ENCODE results near the gene NUB1.

The NUB1 gene

DNA sequence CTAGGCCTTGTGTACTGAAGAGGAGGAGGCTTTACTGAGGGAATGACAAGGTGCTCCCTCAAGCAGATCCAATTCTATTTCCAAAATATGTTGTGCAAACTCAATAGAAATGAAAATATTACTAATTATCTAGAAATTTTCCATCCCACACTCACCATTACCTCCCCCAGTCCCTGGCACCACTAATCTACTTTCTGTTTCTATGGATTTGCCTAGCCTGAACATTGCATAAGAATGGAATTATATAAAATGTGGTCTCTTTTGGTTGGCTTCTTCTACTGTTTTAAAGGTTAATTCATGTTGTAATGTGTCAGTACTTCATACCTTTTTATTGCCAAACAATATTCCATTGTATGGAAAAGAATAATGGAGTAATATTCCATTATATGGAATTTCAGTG lies 18.7 kb upstream of the NUB1 start:
- H3K4me3 ChIP-seq (ENCODE audit: low read length), result no peak overlapping the region
- no peak for TF ChIP-seq ZNF274 (IDR thresholded peaks at IDR 0.05; ENCODE audit: low read depth, low read length)

DNA sequence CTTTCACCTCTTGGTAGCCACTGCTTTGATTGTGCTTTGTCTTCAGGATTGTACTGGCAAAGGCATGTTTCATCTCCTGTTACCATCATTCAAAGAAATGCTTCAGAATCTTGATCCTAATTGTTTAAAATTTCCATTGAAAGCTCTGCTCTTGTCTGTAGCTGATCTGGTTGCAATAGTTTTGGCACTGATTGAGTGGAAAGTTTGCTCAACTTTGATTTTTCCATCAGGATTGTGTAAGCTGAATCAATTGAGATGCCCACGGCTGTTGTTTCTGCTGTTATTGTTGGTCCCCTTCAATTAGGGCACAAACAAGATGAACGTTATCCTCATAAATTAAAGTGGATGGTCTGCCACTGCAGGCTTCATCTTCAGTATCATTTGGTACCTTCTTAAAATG lies 14.6 kb upstream of the NUB1 start:
- no peak overlapping the region for H3K4me3 ChIP-seq (ENCODE audit: low read length)
- no peak for TF ChIP-seq ZNF274 (IDR thresholded peaks at IDR 0.05; ENCODE audit: low read depth, low read length)

DNA sequence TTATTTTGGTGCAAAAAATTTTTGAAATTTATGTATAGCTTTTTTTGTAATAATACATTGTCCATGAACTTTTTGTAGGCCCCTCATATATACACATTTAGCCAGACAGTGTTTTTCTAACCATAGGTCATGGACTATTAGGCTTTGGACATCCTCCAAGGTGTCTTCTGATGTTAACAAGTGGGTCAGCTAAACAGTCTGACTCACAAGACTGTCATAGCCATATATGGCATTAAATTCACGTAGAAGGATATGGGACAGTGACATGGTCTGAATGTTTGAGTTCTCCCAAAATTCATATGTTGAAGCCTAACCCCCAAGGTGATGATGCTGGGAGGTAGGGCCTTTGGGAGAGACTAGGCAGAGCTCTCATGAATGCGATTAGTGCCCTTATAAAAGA lies 14.0 kb upstream of the NUB1 start:
- H3K4me3 ChIP-seq (ENCODE audit: low read length), result no peak overlapping the region
- no peak for TF ChIP-seq ZNF274 (IDR thresholded peaks at IDR 0.05; ENCODE audit: low read depth, low read length)

DNA sequence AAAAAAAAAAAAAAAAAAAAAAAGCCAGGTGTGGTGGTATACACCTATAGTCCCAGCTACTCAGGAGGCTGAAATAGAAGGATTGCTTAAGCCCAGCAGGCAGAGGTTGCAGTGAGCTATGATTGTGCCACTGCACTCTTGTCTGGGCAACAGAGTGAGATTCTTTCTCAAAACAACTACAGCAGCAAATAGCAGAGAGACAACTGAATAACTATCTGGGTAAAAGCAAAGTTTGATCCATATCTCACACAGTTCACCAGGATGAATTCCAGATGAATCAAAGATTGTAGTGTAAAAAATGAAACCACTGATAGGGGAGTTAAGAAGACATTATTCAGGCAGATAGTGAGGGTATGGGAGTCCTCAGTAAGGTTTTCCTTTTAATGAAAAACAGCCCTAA lies 11.4 kb upstream of the NUB1 start:
- no peak overlapping the region for H3K4me3 ChIP-seq (ENCODE audit: low read length)
- no peak for TF ChIP-seq ZNF274 (IDR thresholded peaks at IDR 0.05; ENCODE audit: low read depth, low read length)

DNA sequence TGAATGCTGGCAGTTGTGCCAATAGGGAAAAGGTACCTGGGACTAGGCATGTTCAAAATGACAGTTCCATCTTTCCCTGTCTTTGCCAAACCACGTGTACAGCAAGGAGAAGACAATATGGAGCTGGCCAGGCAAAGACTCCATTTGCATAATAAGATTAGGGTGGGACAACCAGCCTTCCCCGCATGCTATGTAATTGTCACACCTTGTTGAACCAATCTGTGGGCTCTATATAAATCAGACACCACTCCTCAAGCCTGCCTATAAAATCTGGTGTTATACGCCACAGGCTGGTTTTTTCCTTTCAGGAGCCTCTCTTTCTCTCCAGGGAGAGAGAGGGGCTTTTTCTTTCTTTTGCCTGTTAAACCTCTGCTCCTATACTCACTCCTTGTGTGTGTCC lies 11.0 kb upstream of the NUB1 start:
- no peak for TF ChIP-seq ZNF274 (IDR thresholded peaks at IDR 0.05; ENCODE audit: low read depth, low read length)
- H3K4me3 ChIP-seq (ENCODE audit: low read length), result no peak overlapping the region

DNA sequence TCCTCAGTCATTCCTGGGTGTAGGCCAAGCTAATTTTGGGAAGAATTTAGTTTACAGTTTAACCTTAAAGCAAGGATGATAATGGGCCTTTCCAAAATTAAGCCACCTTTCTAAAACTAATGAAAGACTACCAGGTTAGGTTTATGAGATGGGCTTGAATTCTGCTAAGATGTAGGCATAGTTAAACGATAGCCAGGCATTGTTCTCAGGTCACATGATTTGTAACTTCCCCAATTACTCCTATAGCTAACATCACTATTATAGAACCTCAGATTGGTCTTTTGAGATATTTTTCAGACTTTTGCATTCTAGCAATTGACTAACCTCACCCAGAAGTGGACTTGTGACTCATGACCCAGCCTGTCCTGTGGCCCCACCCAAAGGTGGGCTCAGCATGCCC lies 7.0 kb upstream of the NUB1 start:
- no peak for TF ChIP-seq ZNF274 (IDR thresholded peaks at IDR 0.05; ENCODE audit: low read depth, low read length)
- H3K4me3 ChIP-seq (ENCODE audit: low read length), result no peak overlapping the region

DNA sequence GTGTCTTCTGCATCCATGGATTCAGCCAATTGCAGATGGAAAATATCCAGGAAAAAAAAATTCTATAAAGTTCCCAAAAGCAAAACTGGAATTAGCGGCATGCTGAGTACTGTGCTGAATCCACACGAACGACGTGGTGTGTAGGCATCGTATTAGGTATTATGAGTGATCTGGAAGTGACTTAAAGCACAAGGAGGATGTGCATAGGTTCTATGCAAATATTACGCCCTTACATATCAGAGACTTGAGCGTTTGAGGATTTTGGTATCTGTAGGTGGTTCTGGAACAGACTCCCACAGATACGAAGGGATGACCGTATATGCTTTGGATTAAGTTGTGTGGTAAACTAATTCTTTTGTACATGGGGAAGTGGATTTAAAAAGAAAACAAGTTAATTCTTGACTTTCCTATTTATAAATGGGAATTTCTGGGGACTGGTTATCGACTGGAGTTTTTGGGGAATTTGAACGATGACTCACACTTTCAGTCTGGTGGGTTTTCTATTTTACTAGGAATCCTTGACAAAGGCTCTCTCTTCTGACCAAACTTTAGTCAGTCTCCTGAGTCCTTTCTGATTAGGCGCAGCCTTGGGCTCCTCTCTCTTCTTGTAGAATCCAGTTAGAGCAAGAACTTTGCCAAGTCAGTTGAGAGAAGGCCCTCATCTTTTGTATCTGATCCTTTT lies 5.4 kb upstream of the NUB1 start:
- H3K4me3 ChIP-seq (ENCODE audit: low read length), result no peak overlapping the region
- TF ChIP-seq ZNF274 (IDR thresholded peaks at IDR 0.05; ENCODE audit: low read depth, low read length), result no peak

DNA sequence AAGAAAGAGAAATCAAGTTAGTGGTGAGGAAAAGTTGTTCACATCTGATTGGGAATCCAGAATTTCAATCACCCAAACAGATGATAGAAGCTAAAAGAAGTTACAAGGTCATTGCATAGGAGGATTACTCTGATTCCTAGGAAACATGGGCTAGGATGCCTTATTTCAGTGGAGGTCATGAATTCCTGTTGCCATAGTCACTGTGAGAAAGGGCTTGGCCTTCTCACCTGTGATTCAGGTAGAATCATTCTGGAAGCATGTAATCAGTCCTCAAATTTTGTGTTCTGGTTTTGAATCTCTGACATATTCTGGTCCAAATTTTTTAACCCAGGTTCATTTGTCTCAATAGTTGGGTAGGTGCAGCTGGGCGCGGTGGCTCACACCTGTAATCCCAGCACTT lies 4.3 kb upstream of the NUB1 start:
- H3K4me3 ChIP-seq (ENCODE audit: low read length), result no peak overlapping the region
- TF ChIP-seq ZNF274 (IDR thresholded peaks at IDR 0.05; ENCODE audit: low read depth, low read length), result no peak

DNA sequence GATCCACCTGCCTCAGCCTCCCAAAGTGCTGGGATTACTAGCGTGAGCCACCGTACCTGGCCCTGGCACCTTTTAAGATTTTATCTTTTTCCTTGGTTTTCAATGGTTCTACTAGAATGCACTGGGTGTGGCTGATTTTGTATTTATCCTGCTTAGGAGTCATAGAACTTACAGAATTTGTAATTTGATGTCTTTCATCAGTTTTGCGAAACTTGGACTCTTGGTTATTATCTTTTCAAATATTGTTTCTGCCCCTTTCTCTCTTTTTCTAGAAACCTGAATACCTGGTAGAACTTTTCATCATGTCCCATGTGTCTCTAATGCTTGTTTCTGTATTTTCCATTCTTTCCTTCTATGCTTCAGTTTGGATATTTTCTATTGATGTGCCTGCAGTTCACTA lies 2.8 kb upstream of the NUB1 start:
- TF ChIP-seq ZNF274 (IDR thresholded peaks at IDR 0.05; ENCODE audit: low read depth, low read length), result no peak
- no peak overlapping the region for H3K4me3 ChIP-seq (ENCODE audit: low read length)

DNA sequence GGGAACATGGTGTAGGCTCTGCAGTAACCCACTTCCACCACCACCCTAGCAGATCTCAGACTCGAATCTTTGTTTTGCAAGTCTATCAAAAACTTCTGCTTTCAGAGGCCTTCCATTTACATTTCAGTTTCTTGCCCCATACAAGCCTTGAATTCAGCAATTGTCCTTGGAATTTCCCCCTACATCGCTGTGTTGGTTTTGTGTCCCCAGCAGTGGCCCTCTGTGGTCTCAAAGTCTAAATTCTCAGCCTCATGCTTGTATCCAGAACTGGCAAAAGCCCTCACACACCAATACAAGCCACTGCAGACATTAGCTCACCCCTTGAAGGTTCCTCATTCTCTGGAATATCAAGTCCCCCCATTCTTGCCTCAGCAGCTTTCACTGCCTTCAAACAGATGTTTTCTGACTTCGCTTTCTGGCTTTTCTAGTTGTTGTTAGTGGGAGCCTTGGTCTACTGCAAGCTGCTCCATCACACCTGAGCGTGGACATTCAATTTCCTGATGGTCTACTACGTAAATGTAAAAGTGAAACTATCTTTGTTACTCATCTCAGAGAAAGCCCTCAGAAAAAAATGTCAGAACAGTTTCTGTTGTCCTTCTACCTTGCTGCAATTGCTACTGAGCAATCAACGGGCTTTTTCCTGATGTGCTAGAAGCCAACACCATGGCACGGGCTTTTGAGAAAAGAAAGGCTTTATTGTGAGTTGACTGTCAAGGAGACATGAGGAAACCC lies 1.8 kb upstream of the NUB1 start:
- TF ChIP-seq ZNF274 (IDR thresholded peaks at IDR 0.05; ENCODE audit: low read depth, low read length), result no peak
- peak overlapping the region; percentile 47; the same call in 1 of the 2 replicates for H3K4me3 ChIP-seq (ENCODE audit: low read length)

DNA sequence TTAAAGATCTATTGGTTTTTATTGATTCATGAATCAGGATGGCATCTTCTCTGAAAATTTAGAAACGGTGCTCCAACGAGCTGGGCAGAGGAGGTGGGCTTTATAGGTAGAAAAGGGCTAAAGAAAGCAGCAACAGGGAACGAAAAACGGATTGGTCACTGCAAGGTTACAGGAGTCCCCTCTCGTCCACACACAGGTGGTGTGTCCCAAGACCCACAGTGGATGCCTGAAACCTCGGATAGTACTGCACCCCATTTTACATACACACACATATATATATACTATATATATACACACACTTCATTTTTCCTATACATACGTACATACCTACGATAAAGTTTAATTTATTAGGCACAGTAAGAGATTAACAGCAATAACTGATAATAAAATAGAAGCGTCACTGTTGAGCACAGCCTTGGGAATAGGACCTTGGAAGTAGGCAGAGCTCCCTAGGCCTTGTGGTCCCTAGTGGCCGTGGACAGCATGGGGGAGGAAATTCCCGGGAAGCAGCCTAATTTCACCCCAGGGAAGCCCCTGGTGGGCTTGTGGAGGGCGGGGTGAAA lies 737 bp upstream of the NUB1 start:
- no peak for TF ChIP-seq ZNF274 (IDR thresholded peaks at IDR 0.05; ENCODE audit: low read depth, low read length)
- no peak overlapping the region; the same call in 1 of the 2 replicates for H3K4me3 ChIP-seq (ENCODE audit: low read length)

DNA sequence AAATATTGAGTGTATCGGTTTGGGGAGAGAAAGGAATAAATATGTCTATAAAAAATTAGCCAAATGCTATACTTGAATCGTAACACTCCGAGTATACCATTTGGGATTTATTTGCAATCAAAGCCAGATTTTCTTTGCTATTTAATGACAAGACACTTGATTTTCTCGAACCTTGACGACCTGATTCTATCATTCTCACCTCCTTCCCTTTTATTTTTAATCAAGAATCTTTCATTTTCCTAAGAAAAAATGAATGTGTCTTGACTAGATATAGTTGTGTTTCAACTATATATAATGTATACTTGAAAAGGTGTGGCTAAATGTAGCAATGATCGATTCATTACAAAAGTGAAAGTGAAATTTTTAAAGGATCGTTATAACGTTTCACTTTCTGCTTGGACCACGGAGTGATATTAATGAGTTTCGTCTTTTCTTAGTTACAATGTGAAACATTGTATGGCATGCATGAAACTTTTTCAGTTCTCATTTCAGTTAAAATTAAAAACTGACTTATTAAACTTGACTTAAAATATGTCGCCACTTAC lies 562 bp downstream of the NUB1 start:
- peak overlapping the region; percentile 93 for H3K4me3 ChIP-seq (ENCODE audit: low read length)
- TF ChIP-seq ZNF274 (IDR thresholded peaks at IDR 0.05; ENCODE audit: low read depth, low read length), result no peak

DNA sequence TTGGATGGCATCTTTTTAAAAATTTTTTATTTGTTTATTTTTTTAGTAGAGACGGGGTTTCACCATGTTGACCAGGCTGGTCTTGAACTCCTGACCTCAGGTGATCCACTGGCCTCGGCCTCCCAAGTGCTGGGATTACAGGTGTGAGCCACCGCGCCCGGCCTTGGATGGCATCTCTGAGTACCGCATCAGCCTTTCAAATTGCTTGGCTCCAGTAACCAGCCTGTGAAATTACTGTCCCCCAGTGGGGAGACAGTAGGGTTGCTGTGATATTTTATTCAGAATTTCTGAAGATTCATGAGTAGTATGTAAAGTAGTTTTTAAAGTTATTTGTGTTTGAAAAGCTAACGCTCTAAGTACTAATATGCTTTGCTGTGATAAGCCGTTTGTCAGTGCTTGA lies 1.2 kb downstream of the NUB1 start:
- TF ChIP-seq ZNF274 (IDR thresholded peaks at IDR 0.05; ENCODE audit: low read depth, low read length), result no peak
- peak overlapping the region; percentile 93 for H3K4me3 ChIP-seq (ENCODE audit: low read length)

DNA sequence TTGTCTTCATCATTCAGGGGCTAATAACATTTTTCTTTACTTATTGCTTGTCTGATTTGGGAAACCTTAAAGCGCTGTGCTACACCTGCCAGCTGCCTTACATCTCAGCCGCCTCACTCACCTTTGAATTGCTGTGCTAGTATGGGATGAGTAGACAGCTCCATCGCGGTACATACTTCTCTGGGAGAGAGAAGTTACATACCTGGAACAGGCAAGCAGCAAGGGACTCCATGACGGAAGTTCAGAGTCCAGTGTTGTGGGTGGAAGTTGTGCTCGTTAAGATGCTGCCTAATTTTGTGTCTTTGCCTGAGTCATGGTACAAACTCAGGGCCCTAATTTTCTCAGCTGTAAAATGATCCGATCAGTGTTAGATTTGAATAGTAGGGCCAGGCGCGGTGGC lies 1.9 kb downstream of the NUB1 start:
- TF ChIP-seq ZNF274 (IDR thresholded peaks at IDR 0.05; ENCODE audit: low read depth, low read length), result no peak
- no peak overlapping the region for H3K4me3 ChIP-seq (ENCODE audit: low read length)
